Skeletal muscle satellite cell (primary cell): ENCODE results near the gene UBE2QL1.

ENCODE experiments used
- H3K27me3 ChIP-seq: 2 replicates; pipeline ENCODE4 v1.7.0; 2013; ENCODE audit warnings: low read length; ENCODE audit not compliant: control insufficient read depth, insufficient read depth
- H3K36me3 ChIP-seq: 2 replicates; pipeline ENCODE4 v1.7.0; 2013; ENCODE audit warnings: mild to moderate bottlenecking, control low read depth, low read length; ENCODE audit not compliant: insufficient read depth
- H3K4me1 ChIP-seq: 2 replicates; pipeline ENCODE4 v1.7.0; 2013; ENCODE audit warnings: low read length; ENCODE audit not compliant: control insufficient read depth, insufficient read depth
- H3K4me2 ChIP-seq: 2 replicates; pipeline ENCODE4 v1.7.0; 2013; ENCODE audit warnings: mild to moderate bottlenecking, low read length
- H3K4me3 ChIP-seq: 2 replicates; pipeline ENCODE4 v1.7.0; 2013; ENCODE audit warnings: low read length
- H3K9ac ChIP-seq: 2 replicates; pipeline ENCODE4 v1.7.0; 2013; ENCODE audit warnings: mild to moderate bottlenecking, low read depth, low read length, moderate library complexity
- H3K9me3 ChIP-seq: replicated peaks from 2 replicates; pipeline ENCODE4 v1.7.0; 2013; ENCODE audit warnings: mild to moderate bottlenecking, control low read depth, low read length

UBE2QL1 gene

DNA sequence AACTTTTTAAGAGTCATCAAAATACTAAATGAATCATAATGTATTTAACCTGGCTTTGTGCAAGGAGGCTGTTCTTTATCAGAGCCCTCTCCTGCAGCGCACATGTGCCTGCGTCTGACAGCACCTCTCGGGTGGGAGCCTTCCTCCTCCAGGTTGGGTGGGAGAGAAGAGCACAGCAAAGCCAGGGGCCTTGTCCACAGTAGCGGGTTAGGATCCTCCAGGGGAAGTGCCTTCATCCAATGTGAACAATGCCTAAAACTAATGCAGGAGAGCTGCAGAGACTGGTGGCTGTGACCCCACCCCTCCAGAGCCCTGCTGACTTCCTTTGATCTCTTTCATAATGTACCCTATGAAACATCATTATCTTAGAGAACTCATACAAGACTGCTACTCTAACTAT lies 10.2 kb downstream of the UBE2QL1 start:
- Histone ChIP-seq H3K9me3 (no peaks in the 10 kb centered on the region), H3K36me3 (no peaks in the 10 kb centered on the region), H3K9ac (no peak overlapping the region), H3K27me3 (peaks cover 18% of the 10 kb centered on the region), H3K4me2 (no peak overlapping the region), H3K4me3 (no peak overlapping the region), H3K4me1 (no peaks in the 10 kb centered on the region)

DNA sequence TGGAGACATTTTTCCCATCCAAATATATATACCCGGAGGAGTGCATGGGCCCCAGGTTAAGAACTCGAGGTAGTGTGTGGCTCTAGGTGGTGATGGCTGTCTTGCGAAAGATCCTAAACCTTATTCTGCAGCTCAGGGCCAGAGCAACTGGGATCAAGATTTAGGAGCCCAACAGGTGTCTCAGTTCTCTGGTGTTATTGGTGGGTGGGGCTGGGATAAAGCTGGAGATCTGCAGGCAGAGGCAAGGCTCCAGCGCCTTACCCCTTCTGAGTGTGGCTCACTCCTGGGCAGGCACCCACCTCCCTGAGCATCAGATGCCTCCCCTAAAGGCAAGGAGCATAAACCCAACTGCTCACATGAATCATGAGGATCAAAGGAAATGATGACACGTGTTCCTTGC lies 11.2 kb downstream of the UBE2QL1 start:
- Histone ChIP-seq H3K4me1 (no peaks in the 10 kb centered on the region), H3K27me3 (peaks cover 9% of the 10 kb centered on the region), H3K36me3 (no peaks in the 10 kb centered on the region), H3K4me2 (no peak overlapping the region), H3K4me3 (no peak overlapping the region), H3K9me3 (no peaks in the 10 kb centered on the region), H3K9ac (no peak overlapping the region)

DNA sequence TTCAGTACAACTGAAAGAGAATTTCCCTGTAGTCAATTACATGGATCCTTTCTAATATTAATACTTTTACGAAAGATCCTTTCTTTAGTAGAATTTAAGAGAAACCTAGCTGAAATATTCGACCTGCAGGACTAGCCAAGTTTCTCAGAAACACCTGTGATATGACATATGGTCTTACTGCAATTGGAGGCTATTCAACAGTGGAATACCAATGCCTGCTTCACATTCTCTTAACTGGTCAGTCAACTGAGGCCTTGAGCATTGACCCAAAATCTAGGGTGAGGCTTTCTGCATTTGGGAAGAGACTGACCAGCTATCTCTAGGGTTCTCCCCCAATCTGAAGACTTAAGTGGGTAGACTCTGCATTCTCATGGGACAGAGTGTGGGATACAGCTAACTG lies 12.3 kb downstream of the UBE2QL1 start:
- Histone ChIP-seq H3K9ac (no peak overlapping the region), H3K4me2 (no peak overlapping the region), H3K4me1 (no peaks in the 10 kb centered on the region), H3K27me3 (no peaks in the 10 kb centered on the region), H3K9me3 (no peaks in the 10 kb centered on the region), H3K4me3 (no peak overlapping the region), H3K36me3 (no peaks in the 10 kb centered on the region)

DNA sequence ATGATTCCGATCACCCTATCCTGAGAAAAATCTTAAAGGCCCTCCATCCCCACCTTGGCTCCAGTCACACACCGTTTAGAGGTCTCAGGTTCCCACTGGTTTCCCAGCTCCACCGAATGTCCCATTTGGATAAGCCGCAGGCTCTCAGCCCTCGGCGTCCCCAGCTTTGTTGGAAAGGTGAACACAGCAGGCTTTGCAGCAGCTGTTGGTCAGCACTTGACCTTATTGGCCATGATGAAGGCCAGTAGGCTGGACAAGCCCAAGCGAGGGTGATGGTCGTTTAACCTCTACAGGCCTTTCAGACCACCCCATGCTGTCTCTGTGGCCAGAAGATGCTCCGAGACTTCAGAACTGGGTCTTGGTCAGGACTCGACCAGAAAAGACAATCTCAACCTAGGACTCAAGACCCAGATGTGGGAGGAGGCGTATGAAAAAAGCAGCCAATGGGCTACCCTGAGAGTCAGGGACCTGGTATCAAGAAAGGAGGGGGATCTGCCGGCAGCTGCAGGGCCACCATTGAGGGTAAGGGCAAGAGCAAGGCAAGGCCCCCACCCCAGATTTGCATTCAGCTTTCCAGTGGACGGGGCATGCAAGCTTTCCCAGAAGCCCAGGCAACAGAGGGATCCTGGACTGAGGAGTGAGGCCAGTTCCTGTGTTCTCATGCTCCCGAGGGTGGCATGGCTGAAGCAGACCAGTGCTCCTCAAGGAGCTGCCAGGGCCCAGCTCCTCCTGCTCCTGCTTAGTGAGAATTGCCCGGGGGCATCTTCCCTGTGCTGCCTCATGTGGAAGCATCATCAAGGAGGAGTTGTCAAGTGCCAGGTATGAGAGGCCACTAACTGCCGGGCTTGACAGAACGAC lies 13.4 kb downstream of the UBE2QL1 start:
- Histone ChIP-seq H3K27me3 (no peaks in the 10 kb centered on the region), H3K9ac (no peak overlapping the region), H3K4me3 (no peak overlapping the region), H3K36me3 (no peaks in the 10 kb centered on the region), H3K4me2 (no peak overlapping the region), H3K9me3 (no peaks in the 10 kb centered on the region), H3K4me1 (no peaks in the 10 kb centered on the region)

DNA sequence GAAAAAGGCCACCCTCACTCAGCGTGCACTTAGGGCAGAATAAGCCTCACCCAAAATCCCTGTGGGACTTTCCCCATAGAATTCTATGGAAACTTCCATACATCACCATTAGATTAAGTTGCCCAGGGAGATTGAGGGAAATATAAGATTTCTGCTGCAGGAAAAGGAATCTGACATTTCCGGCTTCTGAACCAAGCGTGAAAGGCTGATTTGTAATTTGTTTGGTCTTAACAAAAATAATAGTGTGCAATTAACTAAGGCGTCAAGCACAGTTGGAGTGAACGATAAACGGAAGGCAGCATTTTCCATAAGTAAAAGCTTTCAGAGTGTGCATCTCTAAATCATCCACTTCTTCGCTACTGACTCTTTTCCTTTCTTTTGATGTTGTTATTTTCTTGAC lies 14.0 kb downstream of the UBE2QL1 start:
- Histone ChIP-seq H3K27me3 (no peaks in the 10 kb centered on the region), H3K4me3 (no peak overlapping the region), H3K9me3 (no peaks in the 10 kb centered on the region), H3K4me1 (no peaks in the 10 kb centered on the region), H3K4me2 (no peak overlapping the region), H3K36me3 (no peaks in the 10 kb centered on the region), H3K9ac (no peak overlapping the region)

DNA sequence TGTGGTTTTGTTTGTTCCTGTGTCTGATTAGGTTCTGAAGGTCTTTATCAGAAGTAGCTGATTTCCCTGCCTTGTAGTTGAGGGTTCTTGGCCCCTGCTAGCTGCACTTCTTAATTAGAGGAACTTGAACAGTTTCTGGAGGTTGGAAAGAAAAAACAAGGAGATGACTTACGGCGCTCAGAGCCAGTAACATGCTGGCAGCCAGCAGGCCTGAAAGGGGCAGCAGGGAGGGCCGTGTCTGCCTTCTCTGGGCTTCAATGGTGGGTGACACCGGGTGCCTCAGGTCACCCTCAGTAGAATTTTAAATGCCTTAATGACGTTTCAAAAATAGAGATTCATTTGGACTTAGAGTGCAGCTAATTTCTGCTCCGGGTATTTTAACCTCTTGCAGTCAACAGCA lies 15.8 kb downstream of the UBE2QL1 start:
- H3K4me1 ChIP-seq: no peaks in the 10 kb centered on the region
- H3K9me3 ChIP-seq: no peaks in the 10 kb centered on the region
- H3K27me3 ChIP-seq: no peaks in the 10 kb centered on the region
- no peak overlapping the region for H3K9ac ChIP-seq
- H3K4me3 ChIP-seq: no peak overlapping the region
- H3K4me2 ChIP-seq: no peak overlapping the region
- H3K36me3 ChIP-seq: no peaks in the 10 kb centered on the region

DNA sequence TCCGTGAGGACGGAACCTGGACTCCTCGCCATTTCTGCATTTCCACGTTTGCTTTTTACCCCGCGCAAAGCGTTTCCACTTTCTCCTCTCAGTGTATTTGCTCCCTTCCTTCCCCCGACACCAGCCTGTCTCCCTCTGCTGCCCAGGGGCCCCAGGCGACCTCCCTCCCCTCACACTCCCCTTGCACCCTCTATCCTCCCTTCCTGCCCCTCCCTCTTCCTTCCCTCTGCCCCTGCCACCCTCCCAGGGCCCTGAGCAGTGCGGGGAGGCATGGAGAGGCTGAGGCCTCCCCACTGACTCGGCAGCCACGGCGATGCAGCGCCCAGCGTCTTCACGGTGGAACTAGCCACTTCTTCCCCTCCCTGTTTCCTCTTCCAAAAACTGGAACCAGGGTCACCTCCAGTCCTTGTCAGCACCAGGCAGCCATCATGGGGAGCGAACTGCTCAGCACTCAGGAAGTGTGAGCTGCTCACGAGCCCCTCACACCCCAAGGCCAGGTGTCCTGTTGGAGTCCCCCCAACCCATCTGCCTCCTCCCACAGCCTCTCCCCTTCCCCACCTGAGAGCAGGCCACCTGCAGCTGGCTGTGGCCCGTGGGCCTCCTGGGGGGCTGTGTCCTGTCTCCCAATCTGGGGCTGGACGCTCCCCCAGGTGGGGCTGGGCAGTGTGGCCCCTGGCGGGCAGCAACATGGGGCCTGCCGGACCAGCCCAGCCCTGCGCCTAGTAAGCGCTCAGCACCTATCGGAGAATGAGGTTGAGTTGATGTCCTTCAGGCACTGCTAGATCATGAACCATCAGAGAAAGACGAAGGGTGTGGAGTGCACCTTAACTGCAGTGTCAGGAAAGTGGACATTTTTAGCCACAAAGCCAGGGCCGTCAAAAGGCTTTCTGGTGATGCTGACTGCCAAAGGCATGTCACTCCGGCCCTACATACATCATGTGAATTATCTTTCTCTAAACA lies 17.5 kb downstream of the UBE2QL1 start:
- Histone ChIP-seq H3K9me3 (no peaks in the 10 kb centered on the region), H3K9ac (no peak overlapping the region), H3K4me2 (no peak overlapping the region), H3K4me1 (no peaks in the 10 kb centered on the region), H3K4me3 (no peak overlapping the region), H3K36me3 (no peaks in the 10 kb centered on the region), H3K27me3 (no peaks in the 10 kb centered on the region)

DNA sequence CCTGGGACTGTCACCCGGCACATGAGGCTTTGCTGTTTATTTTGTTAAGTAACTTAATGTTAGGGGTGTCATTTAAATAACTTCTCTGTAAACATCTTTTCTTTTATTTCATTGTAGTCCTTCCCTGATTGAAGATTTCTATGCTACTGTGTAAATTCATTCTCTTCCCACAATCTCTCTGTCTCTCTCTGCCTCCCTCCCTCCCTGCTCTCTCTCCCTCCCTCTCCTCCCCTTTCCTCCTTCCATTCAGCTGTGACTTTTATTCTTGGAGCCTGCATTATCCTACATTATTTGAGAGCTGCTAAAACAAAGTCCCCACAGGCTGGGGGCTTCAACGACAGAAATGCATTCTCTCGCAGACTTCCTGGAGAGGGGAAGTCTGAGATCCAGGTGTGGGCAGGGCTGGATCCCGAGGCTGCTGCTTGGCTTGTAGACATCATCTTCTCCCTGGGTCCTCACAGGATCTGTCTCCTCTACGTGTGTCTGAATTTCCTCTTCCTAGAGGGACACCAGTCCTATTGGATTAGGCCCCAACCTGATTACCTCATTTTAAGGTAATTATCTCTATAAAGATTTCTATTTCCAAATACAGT lies 18.4 kb downstream of the UBE2QL1 start:
- Histone ChIP-seq H3K4me2 (no peak overlapping the region), H3K9me3 (no peaks in the 10 kb centered on the region), H3K36me3 (no peaks in the 10 kb centered on the region), H3K4me1 (no peaks in the 10 kb centered on the region), H3K27me3 (no peaks in the 10 kb centered on the region), H3K9ac (no peak overlapping the region), H3K4me3 (no peak overlapping the region)

DNA sequence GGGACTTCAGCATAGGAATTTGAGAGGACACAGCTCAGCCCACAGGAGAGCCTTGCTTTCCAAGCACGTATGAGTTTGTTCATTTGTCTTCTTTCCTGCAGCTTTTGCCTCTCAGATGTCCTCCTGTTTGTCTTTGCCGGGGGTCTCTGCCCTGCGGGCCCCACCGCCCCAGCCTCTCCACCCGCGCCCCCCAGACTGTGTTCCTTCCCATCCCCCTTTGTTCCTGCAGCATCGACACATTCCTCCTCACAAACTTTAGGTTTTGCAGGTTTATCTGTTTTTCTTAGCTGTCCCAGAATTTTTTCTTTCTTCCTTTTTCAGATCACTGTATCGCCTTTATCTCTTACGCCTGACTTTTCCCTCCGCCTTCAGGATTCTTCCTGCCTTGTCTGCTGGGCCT lies 18.9 kb downstream of the UBE2QL1 start:
- Histone ChIP-seq H3K4me1 (no peaks in the 10 kb centered on the region), H3K4me2 (no peak overlapping the region), H3K9me3 (no peaks in the 10 kb centered on the region), H3K4me3 (no peak overlapping the region), H3K36me3 (no peaks in the 10 kb centered on the region), H3K9ac (no peak overlapping the region), H3K27me3 (no peaks in the 10 kb centered on the region)

DNA sequence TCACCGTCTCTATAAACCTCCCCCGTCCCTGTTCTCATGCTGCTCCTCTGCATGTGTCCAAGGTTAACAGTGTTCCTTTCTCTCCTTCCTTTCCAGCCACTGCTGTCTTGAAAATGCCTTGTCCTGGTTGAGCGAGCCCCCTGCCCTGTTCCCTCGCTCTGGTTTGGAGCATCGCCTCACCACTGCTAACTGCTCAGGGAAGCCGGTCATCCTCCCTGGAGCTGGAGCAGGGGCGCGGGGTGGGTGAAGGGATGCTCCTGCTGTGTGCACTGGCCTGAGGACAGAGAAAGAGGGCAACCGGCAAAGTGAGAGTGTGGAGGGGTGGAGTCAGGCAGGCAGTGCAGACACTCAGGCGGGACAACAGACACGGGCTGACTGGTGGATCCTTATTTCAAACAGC lies 19.4 kb downstream of the UBE2QL1 start:
- Histone ChIP-seq H3K27me3 (no peaks in the 10 kb centered on the region), H3K9ac (no peak overlapping the region), H3K4me3 (no peak overlapping the region), H3K4me1 (no peaks in the 10 kb centered on the region), H3K36me3 (no peaks in the 10 kb centered on the region), H3K9me3 (no peaks in the 10 kb centered on the region), H3K4me2 (no peak overlapping the region)

DNA sequence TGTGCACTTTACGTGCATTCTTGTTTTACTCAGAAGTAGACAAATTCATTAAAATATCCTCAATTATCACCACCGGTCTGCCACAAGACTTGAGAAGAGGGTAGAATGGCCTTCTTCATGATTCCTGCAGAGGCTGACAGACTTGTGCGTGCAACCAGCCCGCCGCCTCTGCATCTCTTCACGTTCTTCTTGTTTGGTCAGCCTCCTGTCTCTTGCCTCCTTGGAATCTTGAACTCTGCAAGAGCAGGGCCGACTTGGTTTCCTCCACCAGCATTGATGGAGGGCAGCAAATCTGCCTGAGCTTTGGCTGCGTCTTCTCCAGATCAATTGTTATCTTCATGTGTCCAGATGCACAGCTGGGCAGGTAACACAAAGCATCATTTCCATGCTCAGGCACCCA lies 20.2 kb downstream of the UBE2QL1 start:
- no peaks in the 10 kb centered on the region for H3K4me1 ChIP-seq
- H3K27me3 ChIP-seq: no peaks in the 10 kb centered on the region
- no peak overlapping the region for H3K4me2 ChIP-seq
- no peak overlapping the region for H3K4me3 ChIP-seq
- no peaks in the 10 kb centered on the region for H3K9me3 ChIP-seq
- H3K36me3 ChIP-seq: no peaks in the 10 kb centered on the region
- H3K9ac ChIP-seq: no peak overlapping the region
